ENCODE results near the gene RPS3A.
"Not testable (repeated sequence)": the region's sequence is repeated elsewhere in the genome, so short reads cannot be mapped to it uniquely, and the experiment has no call there.

The RPS3A gene

GRCh38 chr4:151114986-151115385 lies 15.6 kb downstream of the RPS3A start:
- DNase-seq (ENCODE audit: low spot score) = no peak

GRCh38 chr4:151117371-151117962 lies 18.0 kb downstream of the RPS3A start:
- DNase-seq (ENCODE audit: low spot score) = peak; percentile 63

GRCh38 chr4:151129796-151130195 lies 30.4 kb downstream of the RPS3A start:
- no peak for DNase-seq (ENCODE audit: low spot score)

GRCh38 chr4:151133311-151133710 lies 33.9 kb downstream of the RPS3A start:
- no peak for DNase-seq (ENCODE audit: low spot score)

GRCh38 chr4:151136048-151136447 lies 36.6 kb downstream of the RPS3A start:
- DNase-seq (ENCODE audit: low spot score) = not testable (repeated sequence)

GRCh38 chr4:151139814-151140213 lies 40.4 kb downstream of the RPS3A start:
- DNase-seq (ENCODE audit: low spot score) = no peak

- no peak for DNase-seq (ENCODE audit: low spot score)
These were observed 43.3 kb downstream of the RPS3A start for GRCh38 chr4:151142758-151143157.

GRCh38 chr4:151143162-151143561 lies 43.7 kb downstream of the RPS3A start:
- DNase-seq (ENCODE audit: low spot score) = no peak

- no peak for DNase-seq (ENCODE audit: low spot score)
These were observed 44.4 kb downstream of the RPS3A start for GRCh38 chr4:151143811-151144210.

GRCh38 chr4:151144329-151145072 lies 45.1 kb downstream of the RPS3A start:
- DNase-seq (ENCODE audit: low spot score) = no peak

GRCh38 chr4:151147000-151147399 lies 47.6 kb downstream of the RPS3A start:
- no peak for DNase-seq (ENCODE audit: low spot score)

GRCh38 chr4:151148261-151148660 lies 48.8 kb downstream of the RPS3A start:
- no peak for DNase-seq (ENCODE audit: low spot score)

GRCh38 chr4:151150821-151151580 lies 51.6 kb downstream of the RPS3A start:
- DNase-seq (ENCODE audit: low spot score) = no peak

- DNase-seq (ENCODE audit: low spot score) = no peak
These were observed 52.6 kb downstream of the RPS3A start for GRCh38 chr4:151152028-151152427.

- DNase-seq (ENCODE audit: low spot score) = no peak
These were observed 54.2 kb downstream of the RPS3A start for GRCh38 chr4:151153585-151153984.

Data from SW480 (cell line).